Stomach smooth muscle (tissue), 2 donors: Measurements from ENCODE around the gene HSF2.

ENCODE experiments used
- H3K27ac ChIP-seq: one replicate; pipeline ENCODE4 v1.7.0; 2013; ENCODE audit warnings: mild to moderate bottlenecking, low read length, inconsistent platforms
- H3K27me3 ChIP-seq, 2 donors: one replicate each; pipeline ENCODE4 v1.7.0; 2013; ENCODE audit warnings: low read length in 2 of 2; ENCODE audit not compliant: insufficient read depth in 2 of 2, control insufficient read depth in 1 of 2
- H3K36me3 ChIP-seq, 2 donors: one replicate each; pipeline ENCODE4 v1.7.0; 2013; ENCODE audit warnings: low read length in 2 of 2; ENCODE audit not compliant: control insufficient read depth in 2 of 2, insufficient read depth in 2 of 2
- H3K4me1 ChIP-seq: one replicate; pipeline ENCODE4 v1.7.0; 2013; ENCODE audit warnings: low read length; ENCODE audit not compliant: control insufficient read depth, insufficient read depth
- H3K4me3 ChIP-seq, 2 donors: one replicate each; pipeline ENCODE4 v1.7.0; 2013; ENCODE audit warnings: low read length in 2 of 2
- H3K9ac ChIP-seq, 2 donors: one replicate each; pipeline ENCODE4 v1.7.0; 2013; ENCODE audit warnings: low read length in 2 of 2, mild to moderate bottlenecking in 1 of 2
- H3K9me3 ChIP-seq, 2 donors: one replicate each; pipeline ENCODE4 v1.7.0; 2013; ENCODE audit warnings: low read length in 2 of 2; ENCODE audit not compliant: control insufficient read depth in 2 of 2
- donor health status: healthy.
- donor health status: Pancreatic carcinoma.

Gene HSF2, protein sequence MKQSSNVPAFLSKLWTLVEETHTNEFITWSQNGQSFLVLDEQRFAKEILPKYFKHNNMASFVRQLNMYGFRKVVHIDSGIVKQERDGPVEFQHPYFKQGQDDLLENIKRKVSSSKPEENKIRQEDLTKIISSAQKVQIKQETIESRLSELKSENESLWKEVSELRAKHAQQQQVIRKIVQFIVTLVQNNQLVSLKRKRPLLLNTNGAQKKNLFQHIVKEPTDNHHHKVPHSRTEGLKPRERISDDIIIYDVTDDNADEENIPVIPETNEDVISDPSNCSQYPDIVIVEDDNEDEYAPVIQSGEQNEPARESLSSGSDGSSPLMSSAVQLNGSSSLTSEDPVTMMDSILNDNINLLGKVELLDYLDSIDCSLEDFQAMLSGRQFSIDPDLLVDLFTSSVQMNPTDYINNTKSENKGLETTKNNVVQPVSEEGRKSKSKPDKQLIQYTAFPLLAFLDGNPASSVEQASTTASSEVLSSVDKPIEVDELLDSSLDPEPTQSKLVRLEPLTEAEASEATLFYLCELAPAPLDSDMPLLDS

DNA sequence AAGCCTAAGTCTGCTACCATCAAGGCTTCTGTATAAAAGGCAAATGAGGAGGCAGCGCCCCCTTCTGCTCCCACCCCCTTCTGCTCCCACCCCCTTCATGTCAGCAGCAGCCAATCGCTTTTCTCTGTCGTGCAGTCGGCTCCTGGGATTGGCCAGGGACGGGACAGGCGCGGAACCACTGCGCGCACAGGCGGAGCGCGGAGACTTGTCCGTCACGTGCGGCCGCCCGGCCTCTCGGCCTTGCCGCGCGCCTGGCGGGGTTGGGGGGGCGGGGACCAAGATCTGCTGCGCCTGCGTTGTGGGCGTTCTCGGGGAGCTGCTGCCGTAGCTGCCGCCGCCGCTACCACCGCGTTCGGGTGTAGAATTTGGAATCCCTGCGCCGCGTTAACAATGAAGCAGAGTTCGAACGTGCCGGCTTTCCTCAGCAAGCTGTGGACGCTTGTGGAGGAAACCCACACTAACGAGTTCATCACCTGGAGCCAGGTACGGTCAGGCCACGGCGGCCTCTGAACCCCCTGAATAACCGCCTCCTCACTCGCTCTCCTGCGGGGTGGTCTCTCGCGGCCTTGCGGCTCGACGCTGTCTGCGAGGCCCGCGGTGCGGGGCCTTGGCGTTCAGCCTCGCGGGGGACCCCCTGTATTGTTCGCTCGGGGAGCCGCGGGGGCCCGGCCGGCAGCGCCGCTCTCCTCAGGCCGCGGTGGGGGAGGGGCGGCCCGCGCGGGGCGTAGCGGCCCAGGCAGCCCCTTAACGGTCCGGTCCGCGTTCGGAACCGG lies at the start of gene HSF2:
Gene HSF2 (plus strand): TSS at position 305 of the 773 bp plus-strand sequence. CDS start 86 bp downstream, at position 391.
- Histone ChIP-seq H3K36me3 (no peaks in the 10 kb centered on the region), H3K9me3 (no peaks in the 10 kb centered on the region), H3K4me1 (peaks cover 6% of the 10 kb centered on the region), H3K27ac (peak within 1 kb of the TSS; percentile 78), H3K9ac (peak within 1 kb of the TSS; percentile 90 to 96), H3K27me3 (no peaks in the 10 kb centered on the region), H3K4me3 (peak within 1 kb of the TSS; percentile 95 to 97)

DNA sequence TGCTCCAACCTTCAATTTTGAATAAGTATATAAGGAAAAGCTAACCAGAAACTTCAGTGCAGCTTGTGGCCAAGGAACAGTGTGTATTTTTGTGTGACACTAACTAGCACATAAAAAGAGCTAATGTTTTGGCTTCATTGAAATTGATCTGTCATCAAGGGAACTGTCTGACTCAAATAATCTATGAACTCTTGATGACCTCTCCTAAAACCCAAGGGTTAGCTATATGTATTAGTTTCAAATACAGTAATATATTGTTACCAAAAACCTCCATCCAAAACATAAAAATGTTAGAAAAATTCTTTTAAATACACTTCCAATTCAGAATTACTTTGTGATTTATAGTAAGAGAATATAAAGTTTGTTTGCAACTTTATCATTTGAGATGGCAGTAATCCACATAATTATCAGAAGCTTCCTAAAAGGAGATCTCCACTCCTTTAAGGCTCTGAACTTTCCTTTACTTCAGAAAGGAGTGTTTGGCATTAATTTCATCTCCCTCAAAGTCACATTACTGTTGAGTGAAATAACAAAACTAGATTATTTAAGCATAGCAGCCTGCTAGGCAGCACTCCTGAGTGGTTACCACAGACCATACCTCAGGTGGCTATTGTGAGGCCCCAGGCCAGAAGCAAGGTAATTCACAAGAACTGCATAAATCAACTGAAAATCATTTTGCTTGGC lies 46.3 kb upstream of the HSF2 start:
- H3K9me3 ChIP-seq = no peaks in the 10 kb centered on the region
- H3K4me3 ChIP-seq = no peak overlapping the region
- no peaks in the 10 kb centered on the region for H3K27me3 ChIP-seq
- H3K36me3 ChIP-seq = no peaks in the 10 kb centered on the region
- no peaks in the 10 kb centered on the region for H3K4me1 ChIP-seq
- no peak overlapping the region for H3K9ac ChIP-seq
- no peak overlapping the region for H3K27ac ChIP-seq

DNA sequence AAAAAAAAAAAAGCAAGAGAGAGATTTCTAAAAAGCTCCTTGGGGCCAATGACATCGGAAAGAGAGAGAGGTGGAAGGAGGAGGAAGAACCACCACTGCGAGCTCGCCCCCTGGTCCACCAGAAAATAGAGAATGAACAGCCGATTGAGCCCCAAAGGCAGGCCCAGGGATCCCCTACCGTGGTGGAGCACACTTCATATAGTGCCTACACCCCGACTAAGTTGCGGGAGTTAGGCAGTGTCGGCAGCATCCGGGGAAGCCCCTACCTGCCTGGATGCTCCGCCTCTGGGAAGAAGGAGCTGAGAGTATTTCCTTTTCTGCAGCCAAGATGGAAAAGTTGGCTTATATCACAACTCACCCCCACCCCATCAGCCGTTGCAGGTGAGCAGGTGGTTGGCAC lies 38.6 kb upstream of the HSF2 start:
- Histone ChIP-seq H3K36me3 (no peaks in the 10 kb centered on the region), H3K9me3 (no peaks in the 10 kb centered on the region)

DNA sequence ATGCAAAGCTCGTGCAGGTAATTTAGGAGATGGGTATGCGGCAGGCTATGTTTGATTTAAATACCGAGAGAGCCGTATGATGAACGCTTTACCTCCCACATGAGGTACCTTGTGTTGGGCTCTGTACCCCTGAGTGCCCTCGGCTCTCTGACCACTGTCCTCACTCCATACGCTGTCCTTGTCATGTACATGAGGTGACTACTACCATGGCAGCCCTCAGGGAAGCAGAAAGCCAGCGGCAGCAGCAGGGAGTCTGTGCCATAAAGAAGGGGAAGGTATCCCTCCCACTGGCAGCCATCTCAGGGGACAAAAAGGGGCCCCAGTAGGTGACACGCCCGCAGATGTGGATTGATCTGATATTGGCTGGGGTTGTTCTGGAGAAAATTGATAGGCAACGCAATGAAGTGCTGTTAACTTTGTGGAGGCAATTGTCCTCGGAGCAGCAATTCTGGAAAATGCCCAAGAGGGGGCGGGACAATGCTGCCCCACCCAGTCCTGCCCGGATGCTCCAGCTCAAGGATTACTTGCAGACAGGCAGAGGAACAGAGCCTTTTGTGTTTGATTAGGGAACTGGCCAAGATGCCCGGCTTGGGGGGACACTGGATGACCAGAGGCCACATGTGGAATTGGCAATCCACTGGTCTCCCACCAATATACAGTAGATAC lies 38.0 kb upstream of the HSF2 start:
- Histone ChIP-seq H3K4me1 (no peaks in the 10 kb centered on the region), H3K36me3 (no peaks in the 10 kb centered on the region), H3K27me3 (no peaks in the 10 kb centered on the region), H3K9ac (no peak overlapping the region), H3K9me3 (no peaks in the 10 kb centered on the region), H3K27ac (no peak overlapping the region), H3K4me3 (no peak overlapping the region)

More for the DNA sequence above, 38.6 kb upstream of the HSF2 start:
- no peak overlapping the region for H3K27ac ChIP-seq
- no peaks in the 10 kb centered on the region for H3K4me1 ChIP-seq
- H3K27me3 ChIP-seq = no peaks in the 10 kb centered on the region
- no peak overlapping the region for H3K9ac ChIP-seq
- no peak overlapping the region for H3K4me3 ChIP-seq

DNA sequence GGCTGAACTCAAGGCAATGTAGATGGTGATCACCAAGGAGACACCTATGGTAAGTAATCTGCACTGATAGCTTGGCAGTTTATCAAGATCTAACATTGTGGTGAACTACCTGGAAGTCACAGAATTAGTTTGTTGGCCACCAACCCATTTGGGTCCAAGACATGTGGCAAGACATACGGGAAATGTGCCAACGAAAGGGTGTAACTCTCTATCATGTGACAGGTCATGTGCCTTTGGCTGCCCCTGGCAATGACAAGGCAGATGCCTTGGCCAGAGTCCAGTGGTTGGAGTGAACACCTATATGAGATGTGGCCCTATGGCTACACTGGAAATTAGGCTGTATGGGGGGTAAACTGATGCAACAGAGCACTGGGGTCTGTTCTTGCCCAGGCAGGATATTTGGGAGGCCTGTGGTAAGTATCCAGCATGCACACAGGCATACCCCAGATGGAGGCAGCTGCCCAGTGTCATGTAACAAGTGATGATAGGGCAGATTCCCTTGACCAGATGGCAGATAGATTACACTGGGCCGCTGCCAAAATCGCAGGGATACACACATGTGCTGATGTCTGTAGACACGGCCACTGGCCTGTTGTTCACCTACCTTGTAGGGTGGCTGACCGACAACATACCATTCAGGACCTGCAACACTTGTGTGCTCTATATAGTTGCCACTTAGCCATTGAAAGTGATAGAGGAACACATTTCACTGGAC lies 35.5 kb upstream of the HSF2 start:
- Histone ChIP-seq H3K27ac (no peak overlapping the region), H3K9me3 (no peaks in the 10 kb centered on the region), H3K36me3 (no peaks in the 10 kb centered on the region), H3K9ac (no peak overlapping the region), H3K4me1 (no peaks in the 10 kb centered on the region), H3K27me3 (no peaks in the 10 kb centered on the region), H3K4me3 (no peak overlapping the region)

DNA sequence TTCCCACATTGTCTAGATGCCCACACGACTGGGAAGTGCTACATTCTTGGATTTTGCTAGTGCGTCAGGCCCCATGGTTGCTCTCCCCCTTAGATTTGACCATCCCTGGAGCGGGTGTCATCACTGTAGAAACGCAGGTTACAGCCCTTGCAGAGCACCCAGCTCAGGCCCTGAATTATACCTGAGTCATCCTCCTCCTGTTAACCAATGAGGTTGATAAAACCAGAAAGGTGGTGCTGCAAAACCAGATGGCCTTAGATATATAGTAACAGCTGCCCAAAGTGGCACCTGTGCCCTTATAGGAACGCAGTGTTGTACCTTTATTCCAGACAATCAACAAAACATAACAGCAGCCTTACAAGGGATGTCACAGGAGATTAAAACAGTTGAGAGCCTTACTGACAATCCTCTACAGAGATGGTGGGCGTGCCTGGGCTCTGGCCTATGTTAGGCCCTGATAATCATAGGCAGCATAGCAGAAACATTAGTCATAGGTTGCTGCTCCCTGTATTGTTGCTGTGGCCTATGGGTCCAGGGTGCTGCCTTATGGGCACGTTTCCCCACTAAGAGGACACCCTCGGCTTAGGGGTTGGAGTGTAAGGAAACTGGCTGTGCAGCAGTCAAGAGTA lies 33.6 kb upstream of the HSF2 start:
- no peaks in the 10 kb centered on the region for H3K27me3 ChIP-seq
- H3K9me3 ChIP-seq = no peaks in the 10 kb centered on the region
- no peaks in the 10 kb centered on the region for H3K4me1 ChIP-seq
- no peak overlapping the region for H3K4me3 ChIP-seq
- no peak overlapping the region for H3K27ac ChIP-seq
- H3K9ac ChIP-seq = no peak overlapping the region
- H3K36me3 ChIP-seq = no peaks in the 10 kb centered on the region

DNA sequence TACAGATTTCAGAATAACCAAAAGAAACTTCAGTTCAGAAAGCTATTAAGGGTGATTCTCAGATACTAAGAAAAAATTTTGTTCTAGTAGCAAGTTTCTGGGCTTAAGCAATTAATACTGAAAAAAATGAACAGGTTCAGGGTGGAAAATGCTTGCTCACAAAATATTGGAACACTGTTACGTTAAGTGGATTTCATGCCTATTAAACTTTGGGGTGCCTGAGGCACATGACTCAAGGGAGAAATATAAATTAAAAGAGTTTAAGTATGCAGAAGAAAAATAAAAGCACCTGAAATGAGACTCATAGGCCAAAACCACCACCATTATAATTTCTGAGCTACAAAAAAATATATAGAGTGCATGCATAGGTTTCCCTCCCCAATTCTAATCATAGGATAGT lies 32.3 kb upstream of the HSF2 start:
- H3K4me3 ChIP-seq = no peak overlapping the region

DNA sequence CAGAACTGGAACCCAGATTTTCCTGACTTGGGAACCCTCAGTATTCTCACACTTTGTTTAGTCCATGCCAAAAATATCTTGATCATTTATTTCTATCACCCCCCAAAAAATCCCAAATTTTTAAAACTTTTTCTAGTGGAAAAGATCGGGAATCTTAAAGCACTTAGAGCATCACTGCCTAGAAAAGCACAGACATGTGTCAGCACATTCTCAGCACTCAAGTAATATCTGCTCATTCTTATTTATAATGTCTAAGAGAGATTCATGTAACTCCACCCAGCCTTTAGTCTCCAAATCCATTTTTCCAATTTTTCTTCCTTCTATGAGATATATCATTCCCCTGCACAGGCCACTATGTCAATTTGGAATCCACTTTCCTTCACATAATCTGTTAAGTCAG lies 29.9 kb upstream of the HSF2 start:
- Histone ChIP-seq H3K27ac (no peak overlapping the region), H3K9ac (no peak overlapping the region), H3K27me3 (peaks cover 0 to 2% of the 10 kb centered on the region in 2 donors), H3K36me3 (no peaks in the 10 kb centered on the region), H3K4me1 (no peaks in the 10 kb centered on the region), H3K9me3 (no peaks in the 10 kb centered on the region), H3K4me3 (no peak overlapping the region)

More for the DNA sequence above, 32.3 kb upstream of the HSF2 start:
- no peaks in the 10 kb centered on the region for H3K36me3 ChIP-seq
- no peak overlapping the region for H3K9ac ChIP-seq
- H3K27me3 ChIP-seq = no peaks in the 10 kb centered on the region
- no peaks in the 10 kb centered on the region for H3K4me1 ChIP-seq
- no peak overlapping the region for H3K27ac ChIP-seq
- no peaks in the 10 kb centered on the region for H3K9me3 ChIP-seq

DNA sequence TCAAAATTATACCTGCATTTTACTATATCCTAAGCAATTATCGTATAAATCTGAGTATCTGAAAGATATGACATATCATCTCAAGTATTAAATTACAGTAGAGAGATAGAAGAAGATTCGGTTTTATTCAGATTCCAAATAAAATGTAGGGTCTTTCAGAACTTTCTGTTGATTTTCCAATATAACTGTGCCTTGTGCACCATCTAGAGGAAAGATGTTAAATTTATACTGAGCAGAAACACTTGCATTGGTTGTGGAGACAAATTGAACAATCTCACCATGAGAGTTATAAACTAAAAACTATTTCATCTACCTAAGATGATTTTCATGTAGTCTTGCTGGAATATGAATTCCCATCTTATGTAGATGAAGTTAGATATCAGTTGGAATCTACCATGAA lies 26.8 kb upstream of the HSF2 start:
- Histone ChIP-seq H3K4me3 (no peak overlapping the region), H3K4me1 (no peaks in the 10 kb centered on the region), H3K27ac (no peak overlapping the region), H3K36me3 (no peaks in the 10 kb centered on the region), H3K9me3 (no peaks in the 10 kb centered on the region), H3K9ac (no peak overlapping the region), H3K27me3 (peaks cover 0 to 2% of the 10 kb centered on the region in 2 donors)
